Lower leg skin (tissue), 4 donors: Measurements from ENCODE around the gene CAMTA1. TPM values are rescaled to one million over a fixed set of nuclear protein-coding genes. Genes with fewer than 3 reads are reported as not detected.

Experiments
- DNase-seq, 2 donors: peaks; one replicate each; pipeline ENCODE4 v3.0.0-alpha.2; 2019; ENCODE audit warnings: low spot score in 2 of 2
- H3K4me3 ChIP-seq: fragments of 200-600 bp; sonication (generic); 2 replicates; pipeline ENCODE4 v1.5.1; 2017; ENCODE audit warnings: mild to moderate bottlenecking, low read depth; ENCODE audit not compliant: poor library complexity, severe bottlenecking
- CTCF ChIP-seq, 3 donors: fragments of 450-650 bp; IDR thresholded peaks; one replicate each; pipeline ENCODE4 v1.5.1; 2016; ENCODE audit warnings: antibody characterized with exemption in 3 of 3, mild to moderate bottlenecking in 3 of 3, moderate library complexity in 2 of 3
- POLR2A ChIP-seq, 2 donors: fragments of 450-650 bp; IDR thresholded peaks; one replicate each; pipeline ENCODE4 v1.6.1; 2016 to 2017; ENCODE audit warnings: antibody characterized with exemption in 2 of 2, mild to moderate bottlenecking in 1 of 2, moderate library complexity in 1 of 2
- WGBS, 2 donors: methylation state at CpG; one replicate each; pipeline ENCODE4 v1.1.5; 2018; 5-methylcytosine and 5-hydroxymethylcytosine counted together
- intact Hi-C: fragments of 100-400 bp; cut with DNase I; formaldehyde crosslinking; loops from one replicate; pipeline ENCODE4 v1.15.0; 2023; ENCODE audit warnings: low total_unique reads
- total RNA-seq, 4 donors: library from RNA; depleted of rRNA; stranded (reverse); fragments of >200 nt; gene quantifications; one replicate each; pipeline ENCODE4 v1.1.0, GENCODE V29; 2016

CAMTA1 gene
- total RNA-seq, 4 donors from 2014 or later: 24.4 to 52.3 (median 32.9) TPM

DNA sequence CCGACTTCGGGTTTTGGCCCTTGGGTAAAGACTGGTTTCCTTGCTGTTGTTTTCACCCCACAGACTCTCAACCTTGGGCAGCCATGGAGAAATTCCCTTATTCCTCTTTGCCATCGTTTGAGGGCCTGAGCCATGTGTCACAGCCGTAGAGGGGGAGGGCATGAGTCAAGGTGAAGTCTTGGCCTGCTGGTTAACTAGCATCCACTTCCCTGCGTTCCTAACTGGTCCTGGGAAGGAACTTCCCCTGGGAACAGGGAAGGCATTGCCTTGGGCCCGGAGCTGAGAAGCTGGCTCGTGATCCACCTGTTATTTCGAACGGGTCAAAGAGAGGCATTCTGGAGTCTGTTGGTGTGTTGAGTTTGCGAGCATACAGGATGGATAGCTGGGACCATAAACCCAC lies 464.9 kb downstream of the CAMTA1 start:
- intact Hi-C loops: no loop called here
- DNase-seq: peak; percentile 6 to 69
- H3K4me3 ChIP-seq: no peak overlapping the region
- 84 to 87% methylated on average over 10 of the region's 10 CpGs for WGBS, 2 donors
- no peak for TF ChIP-seq CTCF (IDR thresholded peaks at IDR 0.05)
- no peak for TF ChIP-seq POLR2A (IDR thresholded peaks at IDR 0.05)

DNA sequence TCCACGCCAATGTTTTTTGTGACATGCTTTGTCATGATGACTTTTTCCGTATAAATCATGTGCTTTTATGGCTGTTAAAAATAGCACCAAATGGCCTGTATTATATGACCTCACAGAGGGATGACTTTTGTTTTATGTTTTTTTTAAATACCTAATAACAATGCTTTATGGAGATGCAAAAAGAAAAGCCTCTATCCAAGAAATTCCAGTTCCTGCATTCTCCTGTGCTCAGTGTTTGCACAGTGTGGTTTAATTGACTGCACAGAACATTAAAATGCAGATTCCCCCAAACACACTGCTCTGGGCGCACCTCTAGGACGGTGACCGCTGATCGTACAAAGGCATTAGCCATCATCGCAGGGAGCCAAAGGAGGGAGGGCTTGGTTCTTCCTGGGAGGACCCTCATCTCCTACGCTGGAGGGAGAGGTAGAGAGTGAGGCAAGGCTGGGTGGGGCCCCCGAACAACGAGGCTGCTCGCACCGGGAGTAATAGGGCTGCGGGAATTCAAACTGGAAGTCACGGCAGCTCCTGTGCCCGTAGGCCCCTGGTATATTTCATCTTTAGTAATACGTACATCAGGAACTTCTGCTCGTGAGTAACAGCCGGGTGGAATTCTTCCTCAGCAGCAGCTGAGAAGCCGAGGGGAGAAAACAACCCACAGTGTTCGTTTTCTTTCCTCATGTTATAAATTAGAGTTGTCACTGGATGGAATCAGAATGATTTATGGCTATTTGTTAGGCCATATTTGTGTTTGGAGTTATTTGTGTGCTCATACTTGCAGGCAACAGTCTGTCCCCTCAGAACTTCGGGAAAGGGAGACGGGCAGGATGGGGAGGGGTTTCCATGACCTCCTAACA lies 465.6 kb downstream of the CAMTA1 start:
- 68 to 69% methylated on average over 22 of the region's 22 CpGs for WGBS, 2 donors
- no peak overlapping the region for H3K4me3 ChIP-seq
- TF ChIP-seq CTCF (IDR thresholded peaks at IDR 0.05) (no peak), POLR2A (IDR thresholded peaks at IDR 0.05) (no peak)
- intact Hi-C loops: no loop called here
- DNase-seq: peak; percentile 6 to 50

GRCh38 chr1:7251454-7251800 lies 466.2 kb downstream of the CAMTA1 start:
- WGBS, 2 donors: 91% methylated on average over 10 of the region's 10 CpGs
- peak in 1 of 2 donors; percentile 49 for DNase-seq
- no peak overlapping the region for H3K4me3 ChIP-seq
- TF ChIP-seq POLR2A (IDR thresholded peaks at IDR 0.05) (no peak), CTCF (IDR thresholded peaks at IDR 0.05) (no peak)
- intact Hi-C loops: no loop called here

DNA sequence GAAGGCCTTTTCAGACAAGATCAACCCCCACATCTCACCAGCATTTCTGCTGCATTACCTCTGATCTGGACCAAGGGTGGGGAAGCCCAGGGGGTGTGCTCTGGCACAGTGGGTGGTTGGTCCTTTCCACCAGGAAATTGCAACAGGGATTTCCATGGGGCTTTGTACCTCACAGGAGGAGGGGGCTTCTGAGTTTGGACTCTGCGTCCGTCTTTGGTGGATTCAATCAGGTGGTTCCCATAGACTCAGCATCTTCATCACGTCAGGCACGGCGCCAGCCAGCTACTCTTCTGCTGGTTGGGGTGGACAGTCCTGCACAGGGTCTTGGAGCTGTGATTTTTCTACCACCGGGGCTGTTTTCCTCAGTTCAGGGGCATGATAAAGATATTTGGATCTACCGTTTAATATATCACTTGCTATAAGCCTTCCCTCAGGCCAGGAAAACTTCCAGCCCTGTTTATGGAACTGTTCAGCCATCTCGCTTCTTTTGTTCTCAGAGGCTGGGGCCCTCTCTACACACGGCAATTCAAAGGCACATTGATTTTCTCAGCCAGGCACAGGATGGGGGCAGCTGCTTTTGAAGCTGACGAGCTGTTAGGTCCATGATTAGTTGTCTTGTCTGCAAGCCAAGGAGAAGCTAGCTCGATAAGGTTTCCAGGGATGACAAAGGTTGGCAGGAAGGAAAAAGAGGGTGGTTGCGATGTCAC lies 467.3 kb downstream of the CAMTA1 start:
- WGBS, 2 donors: 72 to 77% methylated on average over 12 of the region's 12 CpGs
- DNase-seq: peak; percentile 5 to 52
- TF ChIP-seq CTCF (IDR thresholded peaks at IDR 0.05) (no peak), POLR2A (IDR thresholded peaks at IDR 0.05) (no peak)
- H3K4me3 ChIP-seq: no peak overlapping the region
- intact Hi-C loops: no loop called here

GRCh38 chr1:7253118-7253480 lies 467.8 kb downstream of the CAMTA1 start:
- TF ChIP-seq POLR2A (IDR thresholded peaks at IDR 0.05) (no peak), CTCF (IDR thresholded peaks at IDR 0.05) (no peak)
- 88 to 90% methylated on average over 4 of the region's 4 CpGs for WGBS, 2 donors
- H3K4me3 ChIP-seq: no peak overlapping the region
- intact Hi-C loops: no loop called here
- DNase-seq: peak in 1 of 2 donors; percentile 25
